ENCODE data around the gene LRRIQ1. TPM values are rescaled to one million over a fixed set of nuclear protein-coding genes. Genes with fewer than 3 reads are reported as not detected.
"Not testable (repeated sequence)": the region's sequence is repeated elsewhere in the genome, so short reads cannot be mapped to it uniquely, and the experiment has no call there.

LRRIQ1 gene
- total RNA-seq (2014; rRNA removed; shearing (Covaris generic)): 0.51 and 1.6 TPM in 2 replicates

DNA sequence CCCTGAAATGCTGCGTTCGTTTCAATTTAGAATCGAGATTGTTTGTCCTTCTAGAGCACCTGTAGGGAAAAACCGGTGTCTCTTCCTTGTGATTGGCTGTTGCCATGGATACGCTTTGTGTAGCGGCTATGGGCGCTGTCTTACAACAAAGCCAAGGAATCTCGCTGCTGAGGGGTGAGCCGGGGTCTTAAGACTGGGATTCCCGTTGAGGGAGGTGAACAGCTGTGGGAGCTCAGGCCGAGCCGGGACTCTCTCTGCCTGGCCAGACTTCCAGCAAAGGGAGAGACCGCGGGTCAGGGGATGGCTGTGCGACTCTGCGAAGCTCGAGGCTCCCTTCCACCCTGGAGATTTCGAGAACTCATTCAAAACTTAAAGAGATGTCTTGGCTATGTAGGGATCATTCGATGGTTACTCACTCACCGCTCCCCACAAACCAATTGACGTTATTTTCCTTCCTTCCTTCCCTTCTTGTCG is at the start of gene LRRIQ1, which contains the start of gene TSPAN19:
Gene LRRIQ1 (plus strand): TSS at position 118 of the 474 bp plus-strand sequence. CDS start 1,826 bp downstream, outside the sequence.
Gene TSPAN19 (minus strand): TSS at position 44 of the 474 bp plus-strand sequence. CDS start 6,331 bp downstream, outside the sequence.
- DNase-seq (ENCODE audit: low read depth): peak; percentile 91

GRCh38 chr12:84986586-84986985 is 49.6 kb upstream of the LRRIQ1 start:
- peak; percentile 4 for DNase-seq (ENCODE audit: low read depth)

DNA sequence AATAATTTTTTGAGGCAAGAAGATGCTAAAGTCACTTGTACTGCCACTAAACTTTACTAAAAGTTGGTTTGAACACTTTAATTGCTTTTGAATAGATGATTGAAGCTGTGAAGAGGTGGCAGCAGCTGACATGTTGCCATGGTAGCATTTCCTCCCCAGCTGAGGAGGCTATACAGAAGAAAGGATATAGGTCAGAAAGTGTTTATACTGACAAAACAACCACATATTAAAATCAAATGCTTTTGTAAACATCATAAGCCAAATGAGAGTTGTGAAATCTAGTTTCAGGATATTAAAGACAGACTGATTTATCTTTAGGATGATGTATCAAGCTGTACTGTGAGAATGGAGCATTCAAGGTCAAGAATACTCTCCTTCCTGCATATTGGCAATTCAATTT is 41.7 kb upstream of the LRRIQ1 start:
- DNase-seq (ENCODE audit: low read depth): no peak

DNA sequence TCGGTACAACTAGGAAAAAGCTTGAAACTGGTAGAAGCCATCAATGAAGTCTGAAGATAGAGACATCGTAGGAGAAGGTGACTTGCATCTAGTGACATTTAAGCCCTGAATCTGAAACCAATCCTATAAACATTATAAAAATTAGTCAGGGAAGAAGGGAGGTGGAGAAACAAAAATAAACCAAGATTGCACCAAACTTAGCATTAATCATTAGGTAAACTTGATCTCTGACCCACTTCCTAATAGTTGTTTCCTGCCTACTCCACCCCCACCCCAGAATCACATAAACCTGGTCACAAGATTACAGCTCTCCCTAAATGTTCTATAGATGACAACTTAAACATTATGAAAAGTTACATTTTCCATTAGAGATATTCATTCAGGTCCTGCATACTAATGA is 40.5 kb upstream of the LRRIQ1 start:
- DNase-seq (ENCODE audit: low read depth): no peak

DNA sequence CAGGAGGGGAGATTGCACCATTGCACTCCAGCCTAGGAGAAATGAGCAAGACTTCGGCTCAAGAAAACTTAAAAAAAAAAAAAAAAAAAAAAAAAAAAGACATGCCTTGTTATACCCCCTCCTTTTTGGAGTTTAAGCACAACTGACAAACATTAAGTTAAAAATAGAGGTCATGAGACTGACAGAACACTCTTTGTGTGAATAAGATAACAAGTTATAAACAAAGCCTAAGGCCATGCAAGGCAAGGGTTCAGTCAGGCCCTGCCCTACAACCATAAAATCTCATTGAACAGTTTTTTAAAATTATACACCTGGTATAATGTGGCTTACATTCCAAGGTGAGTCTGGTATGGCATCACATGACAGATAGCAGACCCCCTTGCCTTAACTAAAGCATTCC is 39.4 kb upstream of the LRRIQ1 start:
- DNase-seq (ENCODE audit: low read depth): no peak

- DNase-seq (ENCODE audit: low read depth): no peak
Observed at GRCh38 chr12:84998341-84998740, 37.8 kb upstream of the LRRIQ1 start.

DNA sequence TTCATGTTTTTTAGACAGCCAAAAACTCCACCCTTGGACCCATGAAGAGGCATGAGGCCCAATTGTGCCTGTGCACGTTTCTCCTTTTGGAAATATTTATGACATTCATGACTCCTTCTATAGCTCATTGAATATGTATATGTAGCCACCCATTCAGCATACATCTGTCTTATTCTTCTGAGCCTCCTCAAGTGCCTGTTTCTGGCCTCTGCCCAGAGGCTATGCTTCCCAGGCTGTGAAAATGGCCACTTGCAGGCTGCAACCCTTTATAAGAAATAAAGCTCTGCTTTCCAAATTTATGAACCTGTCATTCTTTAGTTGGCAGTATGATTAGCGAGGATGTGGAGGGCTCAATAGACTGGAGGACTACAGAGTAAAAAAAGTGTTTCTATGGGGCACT is 35.4 kb upstream of the LRRIQ1 start:
- no peak for DNase-seq (ENCODE audit: low read depth)

DNA sequence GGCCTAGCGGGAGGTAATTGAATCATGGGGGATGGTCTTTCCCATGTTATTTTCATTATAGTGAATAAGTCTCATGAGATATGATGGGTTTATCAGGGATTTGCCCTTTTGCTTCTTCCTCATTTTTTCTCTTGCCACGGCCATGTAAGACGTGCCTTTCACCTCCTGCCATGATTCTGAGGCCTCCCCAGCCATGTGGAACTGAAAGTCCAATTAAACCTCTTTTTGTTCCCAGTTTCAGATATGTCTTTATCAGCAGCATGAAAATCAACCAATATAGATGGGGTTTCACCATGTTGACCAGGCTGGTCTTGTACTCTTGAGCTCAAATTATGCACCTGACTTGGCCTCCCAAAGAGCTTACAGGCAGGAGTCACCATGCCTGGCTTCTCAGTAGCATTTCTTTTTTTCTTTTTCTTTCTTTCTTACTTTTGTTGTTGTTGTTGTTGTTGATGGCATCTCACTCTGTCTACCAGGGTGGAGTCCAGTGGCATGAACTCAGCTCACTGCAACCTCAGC is 33.3 kb upstream of the LRRIQ1 start:
- DNase-seq (ENCODE audit: low read depth): no peak

DNA sequence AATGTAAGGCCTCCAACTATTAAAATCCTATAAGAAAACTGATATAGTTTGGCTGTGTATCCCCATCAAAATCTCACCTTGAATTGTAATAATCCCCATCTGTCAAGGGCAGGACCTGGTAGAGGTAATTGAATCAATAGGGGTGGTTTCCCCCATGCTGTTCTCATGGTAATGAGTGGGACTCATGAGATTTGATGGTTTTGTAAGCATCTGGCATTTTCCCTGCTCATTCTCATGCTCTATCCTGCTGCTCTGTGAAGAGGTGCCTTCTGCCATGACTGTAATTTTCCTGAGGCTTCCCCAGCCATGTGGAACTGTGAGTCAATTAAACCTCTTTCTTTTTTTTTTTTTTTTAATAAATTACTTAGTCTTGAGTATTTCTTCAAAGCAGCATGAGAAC is 31.9 kb upstream of the LRRIQ1 start:
- no peak for DNase-seq (ENCODE audit: low read depth)

GRCh38 chr12:85005047-85005446 is 31.1 kb upstream of the LRRIQ1 start:
- DNase-seq (ENCODE audit: low read depth): not testable (repeated sequence)

- no peak for DNase-seq (ENCODE audit: low read depth)
Observed at GRCh38 chr12:85005615-85006014, 30.5 kb upstream of the LRRIQ1 start.

- no peak for DNase-seq (ENCODE audit: low read depth)
Observed at GRCh38 chr12:85006206-85006605, 29.9 kb upstream of the LRRIQ1 start.

- peak; percentile 10 for DNase-seq (ENCODE audit: low read depth)
Observed at GRCh38 chr12:85007836-85008235, 28.3 kb upstream of the LRRIQ1 start.

DNA sequence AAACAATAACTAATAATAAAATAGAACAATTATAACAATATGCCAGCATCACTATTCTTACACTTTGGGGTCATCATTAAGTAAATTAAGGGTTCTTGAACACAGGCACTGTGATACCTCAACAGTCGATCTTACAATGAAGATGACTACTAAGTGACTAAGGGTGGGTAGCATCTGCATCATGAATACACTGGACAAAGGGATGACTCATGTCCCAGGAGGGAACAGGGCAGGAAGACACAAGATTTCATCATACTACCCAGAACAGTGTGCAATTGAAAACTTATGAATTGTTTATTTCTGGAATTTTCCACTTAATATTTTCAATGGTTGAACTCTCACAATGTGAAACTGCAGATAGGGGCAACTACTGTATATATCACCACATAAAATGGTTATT is 19.7 kb upstream of the LRRIQ1 start:
- DNase-seq (ENCODE audit: low read depth): peak; percentile 88

DNA sequence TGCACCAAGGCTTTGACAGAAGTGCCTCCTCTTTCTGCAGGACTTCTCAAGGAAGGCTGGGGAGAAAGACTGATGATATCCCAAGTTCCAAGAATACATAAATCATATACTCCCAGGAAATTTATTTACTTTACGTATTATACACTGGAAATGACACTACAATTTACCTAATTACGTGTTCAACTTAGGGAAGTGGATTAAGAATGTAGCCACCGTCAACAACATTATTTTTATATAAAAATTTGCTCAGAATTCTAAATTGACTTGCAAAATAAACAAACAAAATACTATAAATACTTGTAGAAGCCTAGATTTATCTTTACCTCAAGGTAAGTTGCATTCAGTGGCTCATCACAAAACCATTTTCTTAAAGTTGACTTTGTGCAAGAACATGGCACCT is 19.0 kb upstream of the LRRIQ1 start:
- DNase-seq (ENCODE audit: low read depth): no peak

GRCh38 chr12:85017618-85018017 is 18.5 kb upstream of the LRRIQ1 start:
- no peak for DNase-seq (ENCODE audit: low read depth)

DNA sequence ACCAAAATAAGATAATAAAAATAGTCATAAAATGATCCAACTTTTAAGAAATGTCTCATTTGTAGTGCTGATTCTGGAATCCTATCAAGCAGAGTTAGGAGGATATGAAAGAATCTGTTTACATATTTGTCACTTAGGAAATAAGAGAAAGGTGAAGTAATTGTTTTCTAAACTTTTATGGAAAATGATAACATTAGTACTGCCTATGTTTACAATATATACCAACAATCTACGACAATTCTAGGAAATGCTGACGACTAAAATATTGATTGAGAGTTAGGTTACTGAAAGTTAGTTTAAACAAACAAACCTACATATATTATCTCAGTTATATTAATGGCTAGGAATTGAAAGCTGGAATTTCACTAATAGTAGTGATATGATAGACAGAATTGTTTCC is 18.1 kb upstream of the LRRIQ1 start:
- no peak for DNase-seq (ENCODE audit: low read depth)

- no peak for DNase-seq (ENCODE audit: low read depth)
Observed at GRCh38 chr12:85029456-85029855, 6.7 kb upstream of the LRRIQ1 start.

- no peak for DNase-seq (ENCODE audit: low read depth)
Observed at GRCh38 chr12:85036733-85037132, 582 bp downstream of the LRRIQ1 start.

GRCh38 chr12:85041395-85041794 is 5.2 kb downstream of the LRRIQ1 start:
- no peak for DNase-seq (ENCODE audit: low read depth)

DNA sequence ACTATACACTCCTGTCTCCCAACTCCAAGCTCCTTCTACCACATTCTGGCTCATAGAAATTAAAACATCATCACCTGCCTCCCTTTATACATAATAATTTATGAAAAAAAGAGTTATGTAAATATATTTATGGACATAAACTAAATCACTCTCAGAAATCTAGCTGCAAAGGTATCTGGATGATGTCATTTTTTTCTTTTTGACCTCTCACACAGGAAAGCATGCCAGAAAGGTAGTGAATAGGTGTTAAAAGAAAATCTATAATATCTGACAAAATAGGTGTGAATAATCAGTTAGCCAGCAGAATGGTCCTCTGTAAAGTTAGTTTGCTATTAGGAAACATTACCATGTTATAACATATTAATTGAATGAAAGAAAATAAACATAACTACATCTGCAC is 7.7 kb downstream of the LRRIQ1 start:
- DNase-seq (ENCODE audit: low read depth): no peak

DNA sequence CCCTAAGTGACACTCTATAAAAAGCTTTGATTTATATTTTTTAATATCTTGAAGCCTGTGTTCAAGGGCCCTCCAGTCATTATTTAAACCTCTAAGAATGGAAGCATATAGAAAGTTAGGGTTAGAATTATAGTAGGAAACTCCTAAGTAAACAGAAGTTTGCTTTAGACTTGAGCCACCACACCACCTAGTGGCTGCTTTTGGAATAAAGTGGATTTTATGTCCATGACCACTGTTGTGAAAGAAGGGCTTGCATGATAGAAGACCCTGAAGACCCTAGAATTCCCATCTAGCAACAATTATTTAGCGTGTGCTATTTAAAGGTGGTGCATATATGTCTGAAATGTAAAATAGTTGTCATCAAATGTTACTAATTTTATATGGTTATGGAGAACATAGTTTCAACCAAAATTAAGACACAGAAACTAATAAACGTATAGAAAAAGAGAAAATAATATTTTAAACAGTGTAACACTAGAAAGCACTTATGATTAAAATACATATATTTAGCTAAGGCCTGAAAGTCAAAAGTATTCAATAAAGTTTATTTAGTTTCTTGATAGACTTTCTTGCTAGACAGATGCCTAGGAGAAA is 21.3 kb downstream of the LRRIQ1 start:
- peak; percentile 45 for DNase-seq (ENCODE audit: low read depth)

DNA sequence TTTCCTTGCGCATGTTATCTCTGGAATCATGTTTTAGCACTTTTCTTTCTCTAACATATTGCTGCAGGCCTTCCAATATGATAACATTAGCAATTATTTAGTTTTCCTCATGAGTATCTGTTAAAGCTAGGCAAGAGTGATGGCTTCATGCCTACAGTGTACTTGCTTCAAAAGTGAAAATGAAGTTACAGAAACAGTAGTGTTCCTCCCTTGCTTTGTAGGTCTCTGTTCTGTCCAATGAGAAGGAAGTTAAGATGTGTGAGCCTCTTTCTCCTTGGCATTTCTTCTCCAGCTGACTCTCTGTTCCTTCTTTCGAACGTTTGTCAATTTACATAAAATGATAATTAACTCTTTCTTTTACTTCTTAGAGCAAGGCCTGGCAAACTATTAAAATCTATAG is 22.2 kb downstream of the LRRIQ1 start:
- DNase-seq (ENCODE audit: low read depth): no peak

- DNase-seq (ENCODE audit: low read depth): no peak
Observed at GRCh38 chr12:85059594-85059993, 23.4 kb downstream of the LRRIQ1 start.
